Measurements from ENCODE around the gene EGR4. TPM values are rescaled to one million over a fixed set of nuclear protein-coding genes. Genes with fewer than 3 reads are reported as not detected.
A peak's percentile ranks its signal among the peaks of the same experiment; 100 is the strongest.
"Not testable (repeated sequence)": the region's sequence is repeated elsewhere in the genome, so short reads cannot be mapped to it uniquely, and the experiment has no call there.

EGR4 gene
- total RNA-seq, 2 donors from 2014 or later: 0.11 to 0.29 TPM

- H3K27me3 Mint-ChIP-seq; H3K4me3 Mint-ChIP-seq; ATAC-seq (replicated peaks); H3K9me3 Mint-ChIP-seq; H3K4me1 Mint-ChIP-seq; H3K27ac Mint-ChIP-seq: not testable (repeated sequence)
- peaks cover 37% of the 10 kb centered on the region for H3K36me3 Mint-ChIP-seq (ENCODE audit: low read depth)
Measured at GRCh38 chr2:73262691-73263429, 30.5 kb downstream of the EGR4 start.

GRCh38 chr2:73262108-73262651 lies 31.2 kb downstream of the EGR4 start:
- H3K27me3 Mint-ChIP-seq: no peaks in the 10 kb centered on the region

GRCh38 chr2:73260338-73260984 lies 32.9 kb downstream of the EGR4 start:
- Mint-ChIP-seq H3K36me3 (ENCODE audit: low read depth) (peaks cover 34% of the 10 kb centered on the region), H3K4me1 (no peaks in the 10 kb centered on the region), H3K27me3 (no peaks in the 10 kb centered on the region), H3K27ac (no peak overlapping the region), H3K9me3 (no peaks in the 10 kb centered on the region), H3K4me3 (no peak overlapping the region)
- ATAC-seq (replicated peaks): no peak

More at GRCh38 chr2:73262108-73262651, 31.2 kb downstream of the EGR4 start:
- Mint-ChIP-seq H3K4me1 (peaks cover 6% of the 10 kb centered on the region), H3K27ac (no peak overlapping the region), H3K36me3 (ENCODE audit: low read depth) (peaks cover 33% of the 10 kb centered on the region), H3K9me3 (no peaks in the 10 kb centered on the region), H3K4me3 (no peak overlapping the region)
- no peak for ATAC-seq (replicated peaks)

GRCh38 chr2:73259704-73260337 lies 33.5 kb downstream of the EGR4 start:
- peaks cover 41% of the 10 kb centered on the region for H3K36me3 Mint-ChIP-seq (ENCODE audit: low read depth)
- no peak overlapping the region for H3K4me3 Mint-ChIP-seq
- H3K4me1 Mint-ChIP-seq: no peaks in the 10 kb centered on the region
- no peaks in the 10 kb centered on the region for H3K9me3 Mint-ChIP-seq
- ATAC-seq (replicated peaks): no peak
- no peak overlapping the region for H3K27ac Mint-ChIP-seq
- H3K27me3 Mint-ChIP-seq: no peaks in the 10 kb centered on the region

- Mint-ChIP-seq H3K9me3 (no peaks in the 10 kb centered on the region), H3K27me3 (no peaks in the 10 kb centered on the region), H3K27ac (no peak overlapping the region), H3K4me1 (no peaks in the 10 kb centered on the region), H3K36me3 (ENCODE audit: low read depth) (peaks cover 41% of the 10 kb centered on the region), H3K4me3 (no peak overlapping the region)
- no peak for ATAC-seq (replicated peaks)
Measured at GRCh38 chr2:73259276-73259675, 34.1 kb downstream of the EGR4 start.

- Mint-ChIP-seq H3K9me3 (no peaks in the 10 kb centered on the region), H3K4me1 (no peaks in the 10 kb centered on the region), H3K4me3 (no peak overlapping the region), H3K27me3 (no peaks in the 10 kb centered on the region), H3K27ac (no peak overlapping the region), H3K36me3 (ENCODE audit: low read depth) (peaks cover 40% of the 10 kb centered on the region)
- no peak for ATAC-seq (replicated peaks)
Measured at GRCh38 chr2:73258913-73259215, 34.5 kb downstream of the EGR4 start.

GRCh38 chr2:73258186-73258912 lies 35.0 kb downstream of the EGR4 start:
- no peaks in the 10 kb centered on the region for H3K4me1 Mint-ChIP-seq
- peaks cover 42% of the 10 kb centered on the region for H3K36me3 Mint-ChIP-seq (ENCODE audit: low read depth)
- H3K9me3 Mint-ChIP-seq: no peaks in the 10 kb centered on the region
- no peaks in the 10 kb centered on the region for H3K27me3 Mint-ChIP-seq
- ATAC-seq (replicated peaks): no peak
- H3K4me3 Mint-ChIP-seq: no peak overlapping the region
- H3K27ac Mint-ChIP-seq: peak overlapping the region; percentile 43

- Mint-ChIP-seq H3K4me3 (no peak overlapping the region), H3K4me1 (no peaks in the 10 kb centered on the region), H3K36me3 (ENCODE audit: low read depth) (peaks cover 45% of the 10 kb centered on the region), H3K27me3 (no peaks in the 10 kb centered on the region), H3K9me3 (no peaks in the 10 kb centered on the region), H3K27ac (peak overlapping the region; percentile 76)
- ATAC-seq (replicated peaks): no peak
Measured at GRCh38 chr2:73257425-73258125, 35.8 kb downstream of the EGR4 start.

- no peaks in the 10 kb centered on the region for H3K27me3 Mint-ChIP-seq
- H3K27ac Mint-ChIP-seq: peak overlapping the region; percentile 76
- no peaks in the 10 kb centered on the region for H3K4me1 Mint-ChIP-seq
- peaks cover 51% of the 10 kb centered on the region for H3K36me3 Mint-ChIP-seq (ENCODE audit: low read depth)
- no peak overlapping the region for H3K4me3 Mint-ChIP-seq
- no peaks in the 10 kb centered on the region for H3K9me3 Mint-ChIP-seq
- no peak for ATAC-seq (replicated peaks)
Measured at GRCh38 chr2:73257021-73257420, 36.3 kb downstream of the EGR4 start.

GRCh38 chr2:73256618-73256922 lies 36.8 kb downstream of the EGR4 start:
- ATAC-seq (replicated peaks): peak; percentile 12
- H3K9me3 Mint-ChIP-seq: no peaks in the 10 kb centered on the region
- H3K27ac Mint-ChIP-seq: peak overlapping the region; percentile 76
- H3K27me3 Mint-ChIP-seq: no peaks in the 10 kb centered on the region
- H3K4me3 Mint-ChIP-seq: no peak overlapping the region
- peaks cover 52% of the 10 kb centered on the region for H3K36me3 Mint-ChIP-seq (ENCODE audit: low read depth)
- no peaks in the 10 kb centered on the region for H3K4me1 Mint-ChIP-seq

- no peak for ATAC-seq (replicated peaks)
- H3K4me1 Mint-ChIP-seq: no peaks in the 10 kb centered on the region
- H3K27me3 Mint-ChIP-seq: no peaks in the 10 kb centered on the region
- H3K27ac Mint-ChIP-seq: peak overlapping the region; percentile 76
- H3K9me3 Mint-ChIP-seq: no peaks in the 10 kb centered on the region
- no peak overlapping the region for H3K4me3 Mint-ChIP-seq
- peaks cover 54% of the 10 kb centered on the region for H3K36me3 Mint-ChIP-seq (ENCODE audit: low read depth)
Measured at GRCh38 chr2:73255907-73256617, 37.3 kb downstream of the EGR4 start.

GRCh38 chr2:73255007-73255644 lies 38.2 kb downstream of the EGR4 start:
- Mint-ChIP-seq H3K27ac (no peak overlapping the region), H3K9me3 (no peaks in the 10 kb centered on the region), H3K4me3 (no peak overlapping the region), H3K27me3 (no peaks in the 10 kb centered on the region), H3K4me1 (no peaks in the 10 kb centered on the region), H3K36me3 (ENCODE audit: low read depth) (peaks cover 63% of the 10 kb centered on the region)
- ATAC-seq (replicated peaks): peak; percentile 11

GRCh38 chr2:73254343-73255006 lies 38.9 kb downstream of the EGR4 start:
- no peak overlapping the region for H3K27ac Mint-ChIP-seq
- H3K4me3 Mint-ChIP-seq: no peak overlapping the region
- H3K36me3 Mint-ChIP-seq (ENCODE audit: low read depth): peaks cover 66% of the 10 kb centered on the region
- no peak for ATAC-seq (replicated peaks)
- no peaks in the 10 kb centered on the region for H3K27me3 Mint-ChIP-seq
- H3K4me1 Mint-ChIP-seq: no peaks in the 10 kb centered on the region
- H3K9me3 Mint-ChIP-seq: no peaks in the 10 kb centered on the region

All from activated T-helper 17 cell treated with anti-CD3 and anti-CD28 coated beads, Interleukin-2, amount 50 U/mL, for 72 hours (primary cell).